ENCODE results near the gene TLR8.
"Not testable (repeated sequence)": the region's sequence is repeated elsewhere in the genome, so short reads cannot be mapped to it uniquely, and the experiment has no call there.

GRCh38 chrX:12943592-12943991, 37.2 kb downstream of the TLR8 start:
- TF ChIP-seq CTCF, POLR2A, POLR2AphosphoS5 (IDR thresholded peaks at IDR 0.05): not testable (repeated sequence)
